Measurements from ENCODE around the gene IRF6.

IRF6 gene

GRCh38 chr1:209839875-209840546 is 34.1 kb upstream of the IRF6 start:
- Histone ChIP-seq H3K27ac (no peak overlapping the region), H3K4me1 (ENCODE audit: control insufficient read depth in 1 of 2, insufficient read depth in 1 of 2, low read depth in 1 of 2, low read length in 1 of 2) (peaks cover 24 to 26% of the 10 kb centered on the region in 2 experiments), H3K27me3 (no peaks in the 10 kb centered on the region), H3K9me3 (no peaks in the 10 kb centered on the region), H3K36me3 (peaks cover 14% of the 10 kb centered on the region), H3K4me3 (ENCODE audit: low read depth in 1 of 2, low read length in 1 of 2) (no peak overlapping the region)
- TF ChIP-seq CTCF (IDR thresholded peaks at IDR 0.05), result no peak

GRCh38 chr1:209838537-209838936 is 32.6 kb upstream of the IRF6 start:
- Histone ChIP-seq H3K36me3 (peaks cover 10% of the 10 kb centered on the region), H3K4me1 (ENCODE audit: control insufficient read depth in 1 of 2, insufficient read depth in 1 of 2, low read depth in 1 of 2, low read length in 1 of 2) (peaks cover 24 to 26% of the 10 kb centered on the region in 2 experiments), H3K27ac (peak overlapping the region; percentile 62)

DNA sequence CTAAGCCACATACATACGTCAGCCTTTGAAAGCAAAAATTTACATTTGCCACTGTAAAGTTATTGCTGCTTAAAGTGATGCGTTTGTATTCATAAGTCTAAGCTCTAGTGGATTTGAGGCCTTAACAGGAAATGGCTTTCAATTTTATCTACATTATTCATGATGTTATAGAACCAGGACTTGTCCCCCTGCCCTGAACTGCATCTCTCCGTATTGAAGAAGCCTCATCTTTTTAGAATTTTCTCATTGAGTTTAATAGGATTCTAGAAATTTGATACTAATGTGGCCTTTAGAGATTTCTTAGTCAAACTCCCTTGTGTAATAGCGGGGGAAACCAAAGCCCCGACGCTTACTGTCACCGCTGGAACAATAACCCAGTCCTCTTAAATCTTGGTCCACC is 31.7 kb upstream of the IRF6 start:
- H3K27ac ChIP-seq, result no peak overlapping the region
- no peaks in the 10 kb centered on the region for H3K9me3 ChIP-seq
- no peak overlapping the region for H3K4me3 ChIP-seq (ENCODE audit: low read depth in 1 of 2, low read length in 1 of 2)
- TF ChIP-seq CTCF (IDR thresholded peaks at IDR 0.05), result no peak
- H3K36me3 ChIP-seq, result peaks cover 6% of the 10 kb centered on the region
- H3K4me1 ChIP-seq (ENCODE audit: control insufficient read depth in 1 of 2, insufficient read depth in 1 of 2, low read depth in 1 of 2, low read length in 1 of 2), result peaks cover 24 to 26% of the 10 kb centered on the region in 2 experiments
- H3K27me3 ChIP-seq, result no peaks in the 10 kb centered on the region

More at GRCh38 chr1:209838537-209838936, 32.6 kb upstream of the IRF6 start:
- no peaks in the 10 kb centered on the region for H3K27me3 ChIP-seq
- TF ChIP-seq CTCF (IDR thresholded peaks at IDR 0.05), result no peak
- no peak overlapping the region for H3K4me3 ChIP-seq (ENCODE audit: low read depth in 1 of 2, low read length in 1 of 2)
- H3K9me3 ChIP-seq, result no peaks in the 10 kb centered on the region

DNA sequence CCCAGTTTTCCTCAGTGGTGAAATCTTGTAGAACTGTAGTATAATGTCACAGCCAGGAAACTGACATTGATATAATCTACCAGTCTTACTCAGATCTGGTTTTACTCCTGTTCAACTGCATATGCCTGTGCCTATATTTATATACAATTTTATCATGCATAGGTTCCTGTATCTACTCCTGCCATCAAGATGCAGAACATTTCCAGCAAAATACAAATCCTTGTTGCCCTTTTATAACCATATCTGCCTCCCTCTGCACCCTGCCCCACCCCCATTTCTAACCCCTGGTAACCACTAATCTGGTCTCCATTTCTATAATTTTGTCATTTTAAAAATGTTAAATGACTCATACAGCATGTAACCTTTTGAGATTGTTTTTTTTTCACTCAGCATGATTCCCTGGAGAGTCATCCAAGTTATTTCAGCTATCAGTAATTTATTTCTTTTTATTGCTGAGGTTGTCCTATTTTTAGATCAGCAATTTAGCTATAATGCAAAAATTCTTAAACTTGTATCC is 29.9 kb upstream of the IRF6 start:
- no peaks in the 10 kb centered on the region for H3K9me3 ChIP-seq
- TF ChIP-seq CTCF (IDR thresholded peaks at IDR 0.05), result no peak
- H3K4me1 ChIP-seq (ENCODE audit: control insufficient read depth in 1 of 2, insufficient read depth in 1 of 2, low read depth in 1 of 2, low read length in 1 of 2), result peaks cover 24 to 26% of the 10 kb centered on the region in 2 experiments
- no peak overlapping the region for H3K4me3 ChIP-seq (ENCODE audit: low read depth in 1 of 2, low read length in 1 of 2)
- H3K27ac ChIP-seq, result no peak overlapping the region
- H3K36me3 ChIP-seq, result no peaks in the 10 kb centered on the region
- no peaks in the 10 kb centered on the region for H3K27me3 ChIP-seq

GRCh38 chr1:209831615-209832014 is 25.7 kb upstream of the IRF6 start:
- H3K9me3 ChIP-seq, result no peaks in the 10 kb centered on the region
- no peaks in the 10 kb centered on the region for H3K27me3 ChIP-seq
- H3K4me3 ChIP-seq (ENCODE audit: low read depth in 1 of 2, low read length in 1 of 2), result no peak overlapping the region
- no peak for TF ChIP-seq CTCF (IDR thresholded peaks at IDR 0.05)
- peaks cover 6 to 10% of the 10 kb centered on the region in 2 experiments for H3K4me1 ChIP-seq (ENCODE audit: control insufficient read depth in 1 of 2, insufficient read depth in 1 of 2, low read depth in 1 of 2, low read length in 1 of 2)
- no peaks in the 10 kb centered on the region for H3K36me3 ChIP-seq
- no peak overlapping the region for H3K27ac ChIP-seq

Data from neutrophil (primary cell).